ENCODE measurements around the gene PRSS53.

PRSS53 gene

GRCh38 chr16:31112711-31113110 lies 24.0 kb upstream of the PRSS53 start:
- DNase-seq = no peak
- Histone ChIP-seq H3K27ac (no peak overlapping the region), H3K36me3 (peaks cover 44% of the 10 kb centered on the region), H3K9me3 (ENCODE audit: severe bottlenecking) (no peaks in the 10 kb centered on the region), H3K27me3 (ENCODE audit: insufficient read depth, low read depth, severe bottlenecking) (no peaks in the 10 kb centered on the region), H3K4me3 (ENCODE audit: low read depth, low read length) (no peak overlapping the region)
- TF ChIP-seq, protein P1, sequence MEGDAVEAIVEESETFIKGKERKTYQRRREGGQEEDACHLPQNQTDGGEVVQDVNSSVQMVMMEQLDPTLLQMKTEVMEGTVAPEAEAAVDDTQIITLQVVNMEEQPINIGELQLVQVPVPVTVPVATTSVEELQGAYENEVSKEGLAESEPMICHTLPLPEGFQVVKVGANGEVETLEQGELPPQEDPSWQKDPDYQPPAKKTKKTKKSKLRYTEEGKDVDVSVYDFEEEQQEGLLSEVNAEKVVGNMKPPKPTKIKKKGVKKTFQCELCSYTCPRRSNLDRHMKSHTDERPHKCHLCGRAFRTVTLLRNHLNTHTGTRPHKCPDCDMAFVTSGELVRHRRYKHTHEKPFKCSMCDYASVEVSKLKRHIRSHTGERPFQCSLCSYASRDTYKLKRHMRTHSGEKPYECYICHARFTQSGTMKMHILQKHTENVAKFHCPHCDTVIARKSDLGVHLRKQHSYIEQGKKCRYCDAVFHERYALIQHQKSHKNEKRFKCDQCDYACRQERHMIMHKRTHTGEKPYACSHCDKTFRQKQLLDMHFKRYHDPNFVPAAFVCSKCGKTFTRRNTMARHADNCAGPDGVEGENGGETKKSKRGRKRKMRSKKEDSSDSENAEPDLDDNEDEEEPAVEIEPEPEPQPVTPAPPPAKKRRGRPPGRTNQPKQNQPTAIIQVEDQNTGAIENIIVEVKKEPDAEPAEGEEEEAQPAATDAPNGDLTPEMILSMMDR (IDR thresholded peaks at IDR 0.05; ENCODE audit: low read depth, low read length) = no peak

- TF ChIP-seq, protein P1 (IDR thresholded peaks at IDR 0.05; ENCODE audit: low read depth, low read length) = no peak
- no peak for DNase-seq
- H3K36me3 ChIP-seq = peaks cover 44% of the 10 kb centered on the region
- H3K9me3 ChIP-seq (ENCODE audit: severe bottlenecking) = no peaks in the 10 kb centered on the region
- no peaks in the 10 kb centered on the region for H3K27me3 ChIP-seq (ENCODE audit: insufficient read depth, low read depth, severe bottlenecking)
- no peak overlapping the region for H3K27ac ChIP-seq
- no peak overlapping the region for H3K4me3 ChIP-seq (ENCODE audit: low read depth, low read length)
Observed at GRCh38 chr16:31111881-31112466, 23.2 kb upstream of the PRSS53 start.

DNA sequence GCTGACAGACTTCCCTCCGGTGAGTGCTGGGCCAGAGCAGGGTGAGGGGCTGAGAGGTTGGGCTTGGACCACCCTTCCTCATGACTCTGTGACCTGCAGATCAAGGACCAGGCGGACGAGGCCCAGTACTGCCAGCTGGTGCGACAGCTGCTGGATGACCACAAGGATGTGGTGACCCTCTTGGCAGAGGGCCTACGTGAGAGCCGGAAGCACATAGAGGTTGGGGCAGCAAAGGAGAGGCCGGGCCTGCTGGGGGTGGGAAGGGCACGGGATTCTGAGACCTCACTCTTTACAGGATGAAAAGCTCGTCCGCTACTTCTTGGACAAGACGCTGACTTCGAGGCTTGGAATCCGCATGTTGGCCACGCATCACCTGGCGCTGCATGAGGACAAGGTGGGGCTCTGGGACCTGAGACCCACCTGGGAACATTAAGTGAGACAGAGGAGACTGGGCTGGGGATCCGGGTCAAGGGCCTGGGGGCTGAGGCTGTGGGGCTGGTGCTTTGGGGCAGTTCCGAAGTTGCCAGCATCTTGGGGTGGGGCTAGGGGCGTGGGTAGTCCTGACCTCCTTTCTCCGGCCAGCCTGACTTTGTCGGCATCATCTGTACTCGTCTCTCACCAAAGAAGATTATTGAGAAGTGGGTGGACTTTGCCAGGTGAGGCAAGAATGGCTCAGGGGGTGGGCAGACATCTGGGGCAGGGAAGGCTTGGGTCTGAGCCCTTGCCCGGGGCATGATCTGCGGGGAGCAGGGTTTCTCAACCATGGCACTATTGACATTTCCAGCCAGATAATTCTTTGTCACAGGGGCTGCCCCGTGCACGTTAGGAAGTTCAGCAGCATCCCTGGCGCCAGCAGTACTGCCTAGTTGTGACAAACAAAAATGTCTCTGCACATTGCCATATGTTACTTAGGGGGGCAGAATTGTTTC lies 21.6 kb upstream of the PRSS53 start:
- TF ChIP-seq, protein P1 (IDR thresholded peaks at IDR 0.05; ENCODE audit: low read depth, low read length) = no peak
- no peak overlapping the region for H3K4me3 ChIP-seq (ENCODE audit: low read depth, low read length)
- H3K27me3 ChIP-seq (ENCODE audit: insufficient read depth, low read depth, severe bottlenecking) = no peaks in the 10 kb centered on the region
- H3K27ac ChIP-seq = no peak overlapping the region
- H3K36me3 ChIP-seq = peaks cover 44% of the 10 kb centered on the region
- no peaks in the 10 kb centered on the region for H3K9me3 ChIP-seq (ENCODE audit: severe bottlenecking)
- no peak for DNase-seq

DNA sequence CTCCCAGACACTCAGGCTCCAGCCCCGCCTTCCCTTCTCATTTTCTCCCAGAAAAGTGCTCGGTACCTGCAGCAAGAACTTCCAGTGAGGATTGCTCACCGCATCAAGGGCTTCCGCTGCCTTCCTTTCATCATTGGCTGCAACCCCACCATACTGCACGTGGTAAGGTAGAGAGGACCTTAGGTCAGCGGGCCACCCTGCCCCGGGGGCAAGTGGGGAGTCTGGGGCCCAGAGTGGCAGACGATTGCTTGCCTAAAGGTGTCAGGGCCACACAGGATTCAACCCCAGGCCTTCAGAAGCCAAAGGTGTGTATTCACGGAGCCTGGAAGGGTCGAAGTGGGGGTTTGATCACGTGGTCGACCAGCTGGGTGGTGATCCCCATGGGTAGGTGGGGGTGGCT lies 20.9 kb upstream of the PRSS53 start:
- Histone ChIP-seq H3K9me3 (ENCODE audit: severe bottlenecking) (no peaks in the 10 kb centered on the region), H3K27ac (no peak overlapping the region), H3K36me3 (peaks cover 44% of the 10 kb centered on the region), H3K27me3 (ENCODE audit: insufficient read depth, low read depth, severe bottlenecking) (no peaks in the 10 kb centered on the region), H3K4me3 (ENCODE audit: low read depth, low read length) (no peak overlapping the region)
- TF ChIP-seq, protein P1 (IDR thresholded peaks at IDR 0.05; ENCODE audit: low read depth, low read length) = no peak
- DNase-seq = no peak

DNA sequence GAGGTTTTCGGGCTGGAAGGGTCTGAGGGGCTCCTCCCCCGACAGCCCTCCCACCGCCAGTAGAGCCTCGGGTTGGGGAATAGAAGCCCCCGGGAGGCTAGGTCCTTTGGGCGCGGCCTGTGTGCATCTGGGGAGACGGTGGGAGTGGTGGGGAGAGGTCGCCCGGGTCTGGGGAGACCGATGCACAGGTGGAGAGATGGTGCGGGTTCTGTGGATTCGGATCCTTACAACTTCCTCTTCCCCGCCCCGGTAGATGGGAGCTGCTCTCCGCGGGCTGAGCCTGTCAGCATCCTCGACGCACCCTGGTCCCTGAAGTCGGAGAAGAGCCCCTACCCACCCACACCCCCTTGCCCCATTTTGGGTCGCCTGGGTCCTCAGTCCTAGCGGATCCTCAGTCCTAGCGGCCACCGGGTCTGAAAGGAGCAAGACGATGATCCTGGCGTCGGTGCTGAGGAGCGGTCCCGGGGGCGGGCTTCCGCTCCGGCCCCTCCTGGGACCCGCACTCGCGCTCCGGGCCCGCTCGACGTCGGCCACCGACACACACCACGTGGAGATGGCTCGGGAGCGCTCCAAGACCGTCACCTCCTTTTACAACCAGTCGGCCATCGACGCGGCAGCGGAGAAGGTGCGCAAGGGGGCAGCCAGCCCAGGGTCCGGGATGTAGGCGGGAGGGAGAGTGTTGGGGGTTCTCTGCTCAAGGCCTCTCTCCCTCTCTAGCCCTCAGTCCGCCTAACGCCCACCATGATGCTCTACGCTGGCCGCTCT lies 20.2 kb upstream of the PRSS53 start:
- H3K27ac ChIP-seq = peak overlapping the region; percentile 86
- no peaks in the 10 kb centered on the region for H3K9me3 ChIP-seq (ENCODE audit: severe bottlenecking)
- DNase-seq = no peak
- peaks cover 44% of the 10 kb centered on the region for H3K36me3 ChIP-seq
- TF ChIP-seq, protein P1 (IDR thresholded peaks at IDR 0.05; ENCODE audit: low read depth, low read length) = no peak
- H3K4me3 ChIP-seq (ENCODE audit: low read depth, low read length) = peak overlapping the region; percentile 68
- H3K27me3 ChIP-seq (ENCODE audit: insufficient read depth, low read depth, severe bottlenecking) = no peaks in the 10 kb centered on the region
